Raji (cell line): ENCODE results near the gene RNF19B.

Source experiments
- POLR2A ChIP-seq: IDR thresholded peaks from 2 replicates; pipeline ENCODE4 v1.6.1; 2011; ENCODE audit warnings: low read depth, low read length, control low read depth; ENCODE audit not compliant: insufficient read depth

RNF19B gene

DNA sequence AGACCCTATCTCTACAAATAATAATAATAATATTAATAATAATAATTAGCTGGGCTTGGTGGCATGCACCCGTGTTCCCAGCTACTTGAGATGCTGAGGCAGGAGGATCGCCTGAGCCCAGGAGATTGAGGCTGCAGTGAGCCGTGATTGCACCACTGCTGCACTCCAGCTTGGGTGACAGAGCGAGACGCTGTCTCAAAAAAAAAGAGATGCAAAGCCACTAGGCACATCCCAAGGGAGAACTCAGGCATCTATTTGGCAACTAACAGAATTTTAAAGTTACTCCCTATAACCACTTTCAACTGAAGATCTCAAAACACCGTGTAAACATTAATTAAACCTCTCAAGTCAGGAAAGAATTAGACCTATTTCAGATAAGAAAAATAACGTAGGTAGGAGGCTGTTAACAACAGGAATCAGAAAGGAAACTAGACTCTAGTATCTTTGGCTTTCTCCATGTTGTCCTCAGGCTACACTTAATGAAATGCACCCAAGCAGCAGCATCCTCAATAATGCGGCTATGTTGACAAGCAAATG, 3.7 kb downstream of the RNF19B start:
- TF ChIP-seq POLR2A, result peak; percentile 30; the same call in 1 of the 2 replicates

DNA sequence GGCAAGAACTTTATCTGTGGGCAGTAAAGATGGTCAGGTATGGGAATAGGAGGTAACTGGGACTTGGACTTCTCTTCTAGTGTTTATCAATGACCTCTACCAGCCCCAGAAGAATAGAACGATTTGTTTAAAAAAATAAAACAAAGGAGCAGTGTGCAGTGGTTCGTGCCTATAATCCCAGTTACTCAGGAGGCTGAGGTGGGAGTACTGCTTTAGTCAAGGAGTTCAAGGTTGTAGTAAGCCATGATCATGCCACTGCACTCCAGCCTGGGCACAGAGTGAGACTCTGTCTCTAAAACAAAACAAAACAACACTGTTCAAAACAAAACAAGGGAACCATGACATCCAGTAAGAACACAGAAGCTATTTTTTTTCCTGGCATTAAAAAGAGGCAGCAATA, 4.3 kb downstream of the RNF19B start:
- no peak for TF ChIP-seq POLR2A

DNA sequence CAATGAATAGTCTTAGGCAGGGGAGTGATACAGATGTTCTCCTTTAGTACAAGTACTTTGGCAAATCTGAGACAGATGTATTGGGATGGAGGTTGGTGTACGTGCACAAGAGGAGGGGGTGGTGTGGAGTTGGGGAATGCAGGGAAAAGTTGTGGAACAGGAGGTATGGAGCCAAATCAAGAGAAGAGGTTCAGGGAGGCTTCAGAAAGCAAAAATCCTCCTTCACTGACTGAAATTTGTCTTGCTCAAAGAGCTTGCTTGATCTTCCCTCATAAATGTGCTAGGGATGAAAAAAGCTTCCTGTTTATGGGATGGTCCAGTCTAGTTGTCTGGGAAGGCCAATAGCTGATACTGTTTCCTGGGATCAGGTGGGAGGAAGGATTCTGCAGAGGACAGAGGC, 5.8 kb downstream of the RNF19B start:
- no peak for TF ChIP-seq POLR2A

DNA sequence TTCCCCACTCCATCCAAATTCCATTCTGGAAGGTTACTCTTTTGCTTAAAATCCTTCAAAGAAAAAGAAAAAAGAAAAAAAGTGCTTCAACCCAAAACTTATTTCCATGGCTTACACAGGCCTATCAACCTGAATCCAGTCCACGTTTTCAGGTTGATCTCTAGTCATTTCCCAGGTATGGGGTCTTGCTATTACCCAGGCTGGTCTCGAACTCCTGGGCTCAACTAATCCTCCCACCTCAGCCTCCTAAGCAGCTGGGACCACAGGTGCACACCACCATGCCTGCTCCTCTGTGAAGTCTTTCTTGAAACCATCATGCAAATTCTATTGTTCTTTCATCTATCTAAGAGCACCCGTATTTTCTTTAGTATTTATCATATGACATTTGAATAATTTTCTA, 7.6 kb downstream of the RNF19B start:
- no peak for TF ChIP-seq POLR2A

DNA sequence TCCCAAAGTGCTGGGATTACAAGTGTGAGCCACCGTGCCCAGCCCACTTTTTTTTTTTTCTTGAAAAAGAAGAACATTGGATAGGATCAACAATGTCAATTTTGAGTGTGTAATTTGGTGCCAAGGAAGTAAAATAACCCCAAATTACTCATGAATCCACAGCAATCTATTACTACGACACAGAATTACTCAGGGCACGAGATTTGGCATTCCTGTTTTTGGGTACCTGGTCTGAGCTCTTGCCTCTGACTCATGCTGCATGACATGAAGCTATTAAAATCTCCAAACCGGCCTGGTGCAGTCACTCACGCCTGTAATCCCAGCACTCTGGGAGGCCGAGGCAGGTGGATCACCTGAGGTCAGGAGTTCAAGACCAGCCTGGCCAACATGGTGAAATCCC, 10.4 kb downstream of the RNF19B start:
- TF ChIP-seq POLR2A, result no peak

DNA sequence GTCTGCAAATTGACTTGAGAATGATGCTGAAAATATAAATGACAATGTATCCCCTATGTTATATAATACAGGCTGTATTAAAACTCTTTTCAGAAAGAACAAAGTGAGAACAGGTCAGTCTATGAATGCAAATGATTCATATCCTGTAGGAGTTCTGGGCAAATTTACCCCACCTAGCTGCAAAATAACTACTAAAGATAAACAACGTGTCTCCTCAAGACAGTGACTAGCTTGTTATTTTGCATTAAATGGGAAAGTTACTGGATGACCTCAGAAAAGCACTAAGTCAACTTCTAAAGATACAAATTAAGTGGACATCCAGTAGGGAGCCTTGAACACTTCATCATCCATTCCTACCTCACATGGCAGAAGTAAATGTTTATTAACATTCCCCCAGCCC, 11.1 kb downstream of the RNF19B start:
- TF ChIP-seq POLR2A, result no peak

DNA sequence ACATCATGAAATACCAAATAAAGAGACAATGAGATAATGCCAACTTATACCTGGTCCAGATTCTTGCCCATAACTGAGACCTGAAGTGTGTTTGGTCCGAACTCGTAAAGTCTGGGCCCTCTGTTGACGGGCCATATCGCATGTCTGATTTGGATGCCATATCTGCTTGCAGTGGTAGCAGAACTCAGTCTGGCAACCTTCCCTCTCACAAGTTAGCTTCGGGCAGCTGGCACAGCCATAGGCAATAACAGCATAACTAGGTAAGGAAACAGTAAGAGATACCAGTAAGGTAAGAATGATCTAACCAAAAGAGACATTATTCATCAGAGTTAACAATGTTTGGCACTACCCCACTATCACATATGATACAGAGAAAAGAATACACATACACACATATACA, 15.1 kb downstream of the RNF19B start:
- no peak for TF ChIP-seq POLR2A

DNA sequence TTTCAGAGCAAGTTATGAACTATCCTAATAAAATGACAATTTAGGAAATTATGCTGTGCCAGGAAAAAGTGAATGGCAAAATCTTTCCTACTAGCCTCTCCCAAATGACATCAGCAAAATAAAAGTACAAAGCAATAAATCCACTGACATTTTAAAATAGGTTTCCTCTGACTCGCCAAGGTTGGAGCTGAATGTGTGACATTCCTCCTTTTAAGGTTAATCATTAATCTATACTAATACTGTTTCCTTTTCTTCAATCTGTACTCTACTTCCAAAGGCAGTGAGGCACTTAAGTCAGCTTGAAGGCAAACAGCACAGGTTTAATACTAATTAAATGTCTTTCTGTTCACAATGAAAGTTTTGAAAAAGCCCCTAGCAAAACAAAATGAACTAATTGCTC, 15.7 kb downstream of the RNF19B start:
- no peak for TF ChIP-seq POLR2A

DNA sequence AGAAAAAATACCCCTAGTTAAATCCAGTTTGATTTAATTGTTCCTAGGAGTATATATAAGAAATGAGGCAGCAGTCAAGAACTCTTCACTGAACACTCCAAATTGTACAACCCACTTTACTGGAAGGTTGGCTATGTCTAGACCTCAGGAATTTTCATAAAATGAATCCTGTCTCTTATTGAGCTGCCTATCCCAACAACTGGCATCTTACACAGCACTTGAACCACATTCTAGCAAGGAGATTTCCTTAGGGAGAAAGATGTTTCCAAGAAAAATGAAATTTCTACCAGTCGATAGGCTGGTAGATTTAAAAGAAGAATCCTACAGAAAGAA, 16.3 kb downstream of the RNF19B start:
- TF ChIP-seq POLR2A, result no peak

DNA sequence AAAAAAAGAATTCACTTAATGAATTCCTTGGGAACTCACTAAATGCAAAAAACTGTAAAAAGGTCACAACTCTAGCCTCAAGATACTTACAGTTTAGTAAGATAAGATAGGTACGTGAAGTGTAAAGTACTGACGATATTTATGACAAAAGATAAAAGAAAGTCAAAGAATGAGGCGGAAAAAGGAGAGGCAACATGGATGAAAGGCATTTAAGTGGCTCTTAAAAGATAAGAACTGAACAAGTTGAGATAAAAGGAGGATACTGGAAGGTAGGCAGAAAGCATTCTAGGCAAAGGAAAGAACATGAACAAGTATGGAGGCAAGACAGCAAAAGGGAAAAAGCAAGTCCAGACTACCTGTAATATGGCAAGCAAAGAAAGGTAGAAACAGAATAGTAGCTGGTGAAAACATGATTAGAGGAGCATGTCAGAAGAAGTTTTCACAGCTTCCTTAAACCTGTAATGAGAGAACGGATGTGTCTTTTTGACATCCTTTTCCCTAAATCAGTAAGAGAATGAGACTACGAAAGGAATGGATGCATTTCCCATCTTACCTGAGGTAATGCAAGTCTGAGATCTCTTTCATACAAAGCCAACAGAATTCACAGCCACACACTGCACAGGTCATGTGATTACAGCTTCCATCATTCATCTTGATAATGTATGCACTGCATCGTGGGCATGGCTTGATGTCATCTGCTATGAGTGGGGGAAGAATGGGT, 16.8 kb downstream of the RNF19B start:
- no peak for TF ChIP-seq POLR2A

DNA sequence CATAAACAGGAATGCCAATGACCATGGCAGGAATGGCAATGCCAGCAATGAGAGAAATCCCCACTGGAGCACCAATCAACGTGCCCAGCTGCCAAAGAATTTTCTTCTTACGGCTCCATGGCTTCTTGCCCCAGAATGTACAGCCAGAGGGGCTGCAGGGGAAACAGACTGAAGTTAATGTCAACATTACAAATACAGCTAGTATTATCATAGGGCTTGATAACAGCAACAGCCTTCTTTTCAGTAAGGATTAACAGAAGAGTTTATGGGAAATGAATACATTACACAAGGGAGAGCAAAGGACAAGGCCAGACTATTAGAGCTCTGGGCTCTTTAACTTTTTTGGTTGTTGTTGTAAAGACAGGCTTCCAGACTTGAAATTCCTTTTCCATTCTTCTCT, 18.2 kb downstream of the RNF19B start:
- no peak for TF ChIP-seq POLR2A

DNA sequence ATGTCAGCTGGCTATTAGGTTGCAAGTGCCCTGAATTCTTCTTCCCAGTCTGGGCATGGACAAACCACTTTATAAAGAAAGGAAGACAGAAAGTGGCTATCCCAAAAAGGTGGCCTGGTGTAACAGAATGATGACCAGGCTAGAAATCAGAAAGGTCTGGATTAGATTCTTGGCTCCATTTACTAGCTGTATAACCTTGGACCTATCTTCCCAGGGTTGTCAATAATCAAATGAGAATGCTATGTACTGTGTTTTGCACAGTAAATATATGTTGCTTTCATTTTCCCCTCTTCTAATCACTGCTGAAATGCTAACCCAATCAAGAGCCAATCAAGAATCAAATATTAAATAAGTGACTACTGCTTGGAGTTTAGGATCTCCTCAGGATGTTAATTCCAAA, 20.4 kb downstream of the RNF19B start:
- no peak for TF ChIP-seq POLR2A

DNA sequence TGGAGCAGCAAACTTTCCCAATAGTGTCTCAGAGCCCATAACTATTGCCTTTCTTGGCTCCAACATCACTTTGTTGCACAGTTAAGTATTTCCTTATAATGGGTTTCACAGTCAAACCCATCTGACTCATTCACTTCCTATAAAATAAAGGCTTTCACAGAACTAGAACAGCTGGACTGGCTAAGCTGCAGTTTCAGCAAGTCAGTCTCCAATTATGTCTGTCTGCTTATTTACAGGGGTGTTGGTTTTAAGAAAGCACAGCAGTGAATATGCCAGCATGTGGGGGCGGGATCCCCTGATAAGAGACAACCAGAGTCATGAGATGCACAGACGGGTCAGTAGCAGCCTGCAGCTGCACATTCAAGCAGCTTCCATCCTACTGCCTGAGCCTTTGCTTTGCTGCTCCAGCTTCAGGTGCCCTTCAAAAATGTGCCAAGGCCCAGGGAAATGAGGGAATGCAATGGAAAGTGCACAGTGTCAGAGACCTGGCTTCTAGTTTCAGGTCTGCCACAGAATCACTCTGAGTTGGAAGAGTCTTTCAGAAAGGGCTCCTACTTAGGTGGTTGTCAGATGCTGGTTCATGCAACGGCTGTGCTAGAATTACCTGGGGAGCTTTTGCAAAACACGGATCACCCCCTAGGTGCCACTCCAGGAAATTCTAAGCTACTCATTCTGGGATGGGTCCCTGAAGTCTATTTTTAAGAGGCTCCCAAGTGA, 24.8 kb downstream of the RNF19B start:
- no peak for TF ChIP-seq POLR2A

DNA sequence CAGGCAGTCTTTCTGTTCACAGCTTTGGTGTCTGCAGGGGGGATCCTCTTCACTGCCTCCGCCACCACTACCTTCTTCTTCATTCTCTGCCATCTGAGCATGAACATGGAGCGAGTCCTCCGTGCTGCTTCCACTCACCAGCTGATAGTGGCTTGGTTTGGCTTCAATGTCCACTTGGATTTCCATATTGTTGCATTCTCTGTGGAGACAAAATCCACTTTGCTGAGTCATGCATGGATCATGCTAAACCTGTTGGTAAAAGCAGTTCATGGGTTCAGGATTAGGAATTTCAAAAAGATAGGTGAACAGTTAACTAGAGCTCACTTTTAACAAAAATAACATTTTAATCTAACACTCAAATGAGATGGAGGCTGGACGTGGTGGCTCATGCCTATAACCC, 27.5 kb downstream of the RNF19B start:
- TF ChIP-seq POLR2A, result no peak

DNA sequence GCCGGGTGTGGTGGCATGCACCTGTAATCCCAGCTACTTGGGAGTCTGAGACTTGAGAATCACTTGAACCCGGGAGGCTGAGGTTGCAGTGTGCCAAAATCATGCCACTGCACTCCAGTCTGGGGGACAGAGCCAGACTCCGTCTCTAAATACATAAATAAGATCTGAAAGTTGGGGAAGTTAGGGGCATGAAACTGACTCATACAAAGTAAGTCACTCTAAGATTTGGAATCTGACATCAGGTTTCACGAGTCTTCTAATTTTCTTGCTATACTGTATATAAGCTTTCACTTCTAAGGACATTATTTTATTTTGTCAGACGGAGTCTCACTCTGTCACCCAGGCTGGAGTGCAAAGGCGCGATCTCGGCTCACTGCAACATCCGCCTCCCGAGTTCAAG, 30.1 kb downstream of the RNF19B start:
- no peak for TF ChIP-seq POLR2A

DNA sequence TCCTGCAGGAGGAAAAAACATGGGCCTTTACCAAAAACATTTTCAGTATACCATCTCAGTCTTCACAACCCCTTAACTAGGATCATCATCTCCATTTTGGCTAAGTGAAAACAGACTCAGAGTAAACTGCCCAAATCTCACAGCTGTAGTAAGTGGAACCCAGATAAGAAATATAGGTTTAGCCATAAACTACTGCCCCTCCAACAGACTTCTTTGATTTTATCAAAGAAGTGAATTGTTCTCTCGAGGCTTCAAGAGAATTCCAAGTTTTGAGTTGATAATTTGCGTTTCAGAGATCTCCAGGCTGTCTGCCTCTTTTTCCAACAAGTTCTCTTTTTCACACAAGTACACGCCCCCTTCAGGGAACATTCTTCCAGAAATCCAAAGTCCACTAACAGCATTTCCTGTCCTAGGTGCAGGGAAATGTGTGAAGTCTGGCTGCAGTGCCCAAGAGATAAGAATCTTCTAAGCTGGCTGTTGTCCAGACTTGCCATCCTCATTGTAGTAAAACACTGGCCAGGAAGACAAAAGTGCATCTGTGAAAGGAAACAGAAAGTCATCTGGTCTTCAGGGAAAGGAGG, 30.8 kb downstream of the RNF19B start:
- TF ChIP-seq POLR2A, result no peak
